HG03159 (cell line): ENCODE measurements around the gene SEC14L2.
A peak's percentile ranks its signal among the peaks of the same experiment; 100 is the strongest.
"Not testable (repeated sequence)": the region's sequence is repeated elsewhere in the genome, so short reads cannot be mapped to it uniquely, and the experiment has no call there.

Experiments
- ATAC-seq: cut with Tn5 transposase; IDR thresholded peaks from one replicate; pipeline ENCODE4 v1.9.1; 2021; ENCODE audit warnings: mild to moderate bottlenecking, moderate library complexity; ENCODE audit not compliant: unreplicated experiment

The SEC14L2 gene

DNA sequence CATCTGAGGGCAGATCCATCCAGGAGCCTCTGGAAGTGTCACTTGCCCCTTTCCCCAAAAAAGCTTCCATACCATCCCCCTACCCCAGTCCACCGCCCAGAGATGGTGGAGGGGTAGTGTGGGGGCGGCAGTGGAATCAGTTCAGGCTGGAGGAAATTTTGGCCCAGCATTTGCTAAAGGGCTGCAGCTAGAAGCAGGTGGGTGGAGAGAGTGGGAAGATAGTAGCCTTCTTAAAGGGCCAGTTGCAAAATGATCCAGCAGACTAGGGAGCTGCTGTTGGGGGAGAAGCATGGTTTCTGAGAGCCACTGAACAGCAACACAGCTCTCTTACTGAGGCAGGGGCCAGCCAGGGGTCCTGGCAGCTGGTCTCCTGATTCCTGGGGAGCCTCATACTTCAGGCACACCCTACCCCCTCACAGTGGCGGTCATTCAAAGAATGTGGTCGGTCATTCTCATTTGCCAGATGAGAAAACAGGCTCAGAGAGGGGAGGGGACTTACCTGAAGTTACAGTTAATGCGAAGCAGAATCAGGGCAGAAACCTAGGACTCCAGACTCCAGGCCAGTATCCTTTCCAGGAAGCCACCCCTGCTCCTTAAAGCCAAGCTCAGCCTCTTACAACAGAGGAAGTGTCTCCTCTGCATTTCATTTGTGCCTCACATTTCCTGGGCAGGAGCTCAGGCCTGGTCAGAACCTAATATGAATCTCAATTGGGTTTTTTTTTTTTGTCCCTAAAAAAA, 5.4 kb downstream of the SEC14L2 start:
- no peak for ATAC-seq

DNA sequence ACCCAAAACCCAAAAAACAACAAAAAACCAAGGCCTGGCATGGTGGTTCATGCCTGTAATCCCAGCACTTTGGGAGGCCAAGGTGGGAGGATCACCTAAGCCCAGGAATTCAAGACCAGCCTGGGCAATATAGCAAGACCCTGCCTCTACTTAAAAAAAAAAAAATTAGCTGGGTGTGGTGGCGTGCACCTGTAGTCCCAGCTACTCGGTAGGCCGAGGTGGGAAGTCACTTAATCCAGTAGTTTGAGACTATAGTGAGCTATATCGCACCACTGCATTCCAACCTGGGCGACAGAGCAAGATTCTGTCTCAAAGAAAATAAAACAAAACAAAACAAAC, 5.9 kb downstream of the SEC14L2 start:
- not testable (repeated sequence) for ATAC-seq

DNA sequence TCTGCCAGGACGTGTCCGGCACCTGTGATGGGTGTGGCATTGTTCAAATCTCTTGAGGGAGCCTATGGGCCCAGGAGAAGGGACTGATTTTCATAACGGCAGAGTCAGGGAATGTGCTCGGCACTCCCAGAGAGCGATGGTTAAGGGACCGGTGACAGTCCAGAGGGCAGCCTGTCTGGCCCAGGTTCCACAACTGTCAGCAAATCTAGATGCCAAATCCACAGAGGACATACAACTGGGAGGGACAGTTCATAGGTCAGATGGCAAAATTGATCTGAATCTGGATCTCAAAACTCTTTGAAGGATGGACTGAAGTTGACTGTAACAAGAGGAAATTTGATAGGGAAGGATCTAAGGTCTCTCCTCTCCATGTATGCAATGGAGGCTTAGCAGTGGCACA, 7.5 kb downstream of the SEC14L2 start:
- no peak for ATAC-seq

DNA sequence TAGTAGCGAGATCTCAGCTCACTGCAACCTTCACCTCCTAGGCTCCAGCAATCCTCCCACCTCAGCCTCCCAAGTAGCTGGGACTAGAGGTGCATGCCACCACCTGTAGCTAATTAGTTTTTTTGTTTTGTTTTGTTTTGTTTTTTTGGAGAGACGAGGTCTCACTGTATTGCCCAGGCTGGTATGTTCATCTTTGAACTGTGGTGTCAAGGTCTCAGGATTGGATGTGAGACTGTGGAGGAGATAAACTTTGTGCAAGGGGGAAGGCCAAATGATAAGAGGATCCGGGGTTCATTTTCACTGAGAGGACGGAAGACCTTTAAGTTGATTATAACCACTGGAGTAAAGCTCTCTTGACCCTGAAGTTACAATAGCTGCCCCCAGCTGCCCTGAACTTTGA, 8.9 kb downstream of the SEC14L2 start:
- no peak for ATAC-seq

DNA sequence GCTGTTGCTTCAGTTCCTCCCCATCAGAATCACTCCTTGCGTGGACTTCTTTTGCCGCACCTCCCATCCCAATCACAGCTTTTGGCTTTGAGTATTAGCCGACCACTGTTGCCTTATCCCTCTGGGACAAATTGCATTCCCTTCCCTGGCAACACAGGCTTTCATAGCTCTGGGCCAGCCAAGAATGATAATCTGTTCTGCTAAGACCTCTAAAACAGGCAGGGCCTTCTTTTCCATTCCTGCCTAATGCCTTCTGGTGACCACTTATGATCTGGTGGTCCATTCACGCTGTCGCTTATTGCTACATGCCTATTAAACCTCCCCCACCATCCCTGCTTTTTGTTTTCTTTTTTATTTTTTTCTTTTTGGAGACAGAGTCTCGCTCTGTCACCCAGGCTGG, 9.6 kb downstream of the SEC14L2 start:
- no peak for ATAC-seq

DNA sequence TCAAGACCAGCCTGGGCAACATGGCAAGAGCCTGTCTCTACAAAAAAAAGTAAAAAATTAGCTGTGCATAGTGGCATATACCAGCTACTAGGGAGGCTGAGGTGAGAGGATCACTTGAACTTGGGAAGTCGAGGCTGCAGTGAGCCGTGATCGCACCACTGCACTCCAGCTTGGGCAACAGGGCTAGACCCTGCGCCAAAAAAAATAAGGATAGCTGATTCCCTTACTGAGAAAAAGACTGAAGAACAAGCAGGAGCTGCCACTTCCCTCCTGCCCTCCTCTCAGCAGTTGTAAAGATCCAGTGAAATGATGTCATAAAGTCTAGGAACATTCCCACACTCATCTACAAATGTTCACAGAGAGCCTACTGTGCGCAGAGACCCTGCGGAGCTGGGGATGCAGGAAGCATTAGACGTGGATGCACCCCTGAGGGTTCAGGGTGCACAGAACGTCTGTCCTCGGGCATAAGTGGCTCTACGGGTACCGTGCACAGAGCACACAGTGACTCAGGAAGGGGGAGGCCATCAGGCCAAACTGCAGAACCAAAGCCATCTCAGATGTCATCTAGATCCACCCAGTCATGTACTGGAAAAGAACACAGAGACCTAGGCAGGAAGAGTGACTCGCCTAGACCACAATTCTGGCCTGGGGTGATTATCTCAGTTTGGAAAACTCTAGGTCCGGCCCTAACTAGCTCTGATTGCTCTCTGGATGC, 11.7 kb downstream of the SEC14L2 start:
- no peak for ATAC-seq

DNA sequence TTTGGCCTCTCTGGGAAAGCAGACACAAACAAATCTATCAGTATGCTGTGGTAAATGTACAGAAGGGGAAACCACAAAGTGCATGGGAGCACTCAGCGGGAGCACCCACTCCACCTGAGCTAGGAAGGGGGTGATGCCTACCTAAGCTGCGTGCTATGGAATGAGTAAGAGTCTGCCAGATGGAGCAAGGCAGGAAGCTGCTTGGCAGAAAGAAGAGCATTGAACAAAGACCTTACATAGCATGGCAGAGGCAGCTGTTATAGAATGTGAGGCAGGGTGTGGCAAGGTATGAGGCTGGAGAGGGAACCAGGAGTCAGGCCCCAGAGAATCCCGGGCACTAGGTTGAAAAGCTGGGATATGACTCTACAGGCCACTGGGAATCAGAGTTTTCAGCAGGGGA, 15.0 kb downstream of the SEC14L2 start:
- ATAC-seq = no peak

DNA sequence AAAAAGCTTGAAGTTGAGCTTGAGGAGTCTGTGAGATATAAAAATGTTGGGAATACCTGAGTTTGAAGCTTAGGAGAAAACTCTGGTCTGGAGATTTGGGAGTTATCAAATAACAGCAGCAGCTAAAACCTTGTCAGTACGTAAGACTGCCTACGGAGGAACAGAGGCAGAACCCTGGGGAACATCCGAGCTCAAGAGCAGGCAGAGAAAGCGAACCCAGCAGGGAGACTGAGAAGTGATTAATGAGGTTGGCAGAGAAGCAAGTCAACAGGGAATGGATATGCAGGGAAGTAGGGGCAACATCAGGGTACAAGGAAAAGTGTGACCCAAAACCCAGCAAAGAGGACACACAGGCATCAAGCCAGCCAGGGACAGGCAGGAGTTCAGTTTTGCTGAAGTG, 16.2 kb downstream of the SEC14L2 start:
- ATAC-seq = no peak

DNA sequence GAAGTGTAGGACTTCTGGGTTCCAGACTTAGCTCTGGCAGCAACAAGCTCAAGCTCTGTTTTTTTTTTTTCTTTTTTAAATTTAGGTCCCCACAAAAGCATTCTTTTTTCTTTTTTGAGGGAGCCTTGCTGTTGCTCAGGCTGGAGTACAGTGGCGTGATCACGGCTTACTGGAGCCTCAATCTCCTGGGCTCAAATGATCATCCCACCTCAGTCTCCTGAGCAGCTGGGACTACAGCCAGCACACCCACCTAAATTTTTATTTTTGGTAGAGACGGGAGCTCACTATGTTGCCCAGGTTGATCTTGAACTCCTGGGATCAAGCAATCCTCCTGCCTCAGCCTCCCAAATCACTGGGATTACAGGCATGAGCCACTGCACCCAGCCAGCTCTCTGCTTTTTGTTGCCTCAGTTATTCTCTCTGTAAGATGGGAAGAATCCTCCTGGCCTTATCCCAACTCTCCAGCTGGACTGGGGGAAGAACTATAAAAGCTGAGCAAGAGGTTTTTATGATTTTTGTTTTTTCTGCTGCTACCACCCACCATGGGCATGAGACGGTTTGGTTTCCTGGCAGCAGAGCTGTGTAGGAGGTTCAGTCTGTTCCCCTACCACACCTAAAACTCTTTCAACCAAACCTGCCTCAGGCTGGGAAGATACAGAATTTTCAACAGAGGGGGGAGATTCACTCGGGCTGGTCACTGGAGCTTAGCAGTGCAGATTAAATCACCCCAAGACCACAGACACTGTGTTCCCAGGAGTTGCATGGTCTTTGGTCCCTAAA, 17.1 kb downstream of the SEC14L2 start:
- no peak for ATAC-seq

DNA sequence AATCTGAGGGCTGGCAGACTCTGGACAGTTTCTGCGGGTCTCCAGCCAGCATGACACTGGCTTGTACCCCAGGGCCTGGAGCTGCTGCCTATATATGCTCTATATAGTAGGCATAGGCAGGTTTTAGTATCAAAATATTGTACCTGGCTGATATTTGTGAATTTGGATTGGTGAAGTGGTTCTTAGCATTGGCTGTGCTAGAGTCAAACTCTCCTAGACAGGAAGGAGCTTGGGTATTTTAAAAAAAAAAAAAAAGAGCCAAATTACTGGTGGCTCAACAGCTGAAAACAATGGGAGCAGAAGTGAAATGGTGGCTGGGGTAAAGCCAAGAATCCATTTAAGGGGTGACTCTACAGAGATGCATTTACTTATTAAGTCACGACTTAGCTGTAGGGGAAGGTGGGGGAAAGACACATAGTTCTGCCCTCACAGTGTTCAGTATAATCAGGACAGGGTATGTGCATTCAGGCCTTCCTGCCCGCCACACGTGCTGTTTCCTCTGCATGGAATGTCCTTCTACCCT, 17.8 kb downstream of the SEC14L2 start:
- ATAC-seq = no peak

DNA sequence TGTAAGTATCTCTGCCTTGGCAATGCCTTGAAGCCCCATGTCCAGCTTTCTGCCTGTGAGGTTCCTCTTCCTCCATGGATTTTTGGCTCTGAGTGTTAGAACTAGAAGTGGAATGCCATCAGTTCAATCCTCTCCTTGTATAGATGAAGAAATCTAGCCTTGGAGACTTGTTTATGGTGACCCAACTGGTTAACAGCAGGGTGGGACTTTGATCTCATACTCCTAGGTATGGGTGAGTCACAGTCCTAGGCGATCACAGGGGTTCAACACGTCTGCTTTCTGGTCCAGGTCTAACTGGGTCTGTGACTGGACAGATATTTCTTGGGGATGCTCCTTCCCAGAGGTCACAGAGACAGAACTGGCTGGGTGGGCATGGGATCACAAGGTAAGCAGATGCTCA, 19.6 kb downstream of the SEC14L2 start:
- ATAC-seq = no peak

DNA sequence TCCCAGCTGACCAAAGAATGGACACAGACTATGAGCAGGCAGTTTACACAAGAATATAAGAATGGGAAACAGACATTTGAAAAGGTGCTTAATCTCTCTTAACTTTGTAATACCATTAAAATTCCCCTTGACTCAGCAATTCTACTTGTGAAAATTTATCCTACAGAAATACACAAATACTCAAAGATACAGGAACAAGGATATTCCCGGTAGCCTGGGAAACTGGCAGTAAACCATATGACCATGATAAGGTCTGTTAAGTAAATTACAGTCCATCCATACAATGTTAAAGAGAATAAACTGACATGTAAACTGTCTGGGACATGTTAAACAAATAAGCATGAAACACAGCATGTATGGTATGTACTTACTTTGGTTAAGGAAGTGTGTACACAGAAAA, 20.0 kb downstream of the SEC14L2 start:
- ATAC-seq = no peak

DNA sequence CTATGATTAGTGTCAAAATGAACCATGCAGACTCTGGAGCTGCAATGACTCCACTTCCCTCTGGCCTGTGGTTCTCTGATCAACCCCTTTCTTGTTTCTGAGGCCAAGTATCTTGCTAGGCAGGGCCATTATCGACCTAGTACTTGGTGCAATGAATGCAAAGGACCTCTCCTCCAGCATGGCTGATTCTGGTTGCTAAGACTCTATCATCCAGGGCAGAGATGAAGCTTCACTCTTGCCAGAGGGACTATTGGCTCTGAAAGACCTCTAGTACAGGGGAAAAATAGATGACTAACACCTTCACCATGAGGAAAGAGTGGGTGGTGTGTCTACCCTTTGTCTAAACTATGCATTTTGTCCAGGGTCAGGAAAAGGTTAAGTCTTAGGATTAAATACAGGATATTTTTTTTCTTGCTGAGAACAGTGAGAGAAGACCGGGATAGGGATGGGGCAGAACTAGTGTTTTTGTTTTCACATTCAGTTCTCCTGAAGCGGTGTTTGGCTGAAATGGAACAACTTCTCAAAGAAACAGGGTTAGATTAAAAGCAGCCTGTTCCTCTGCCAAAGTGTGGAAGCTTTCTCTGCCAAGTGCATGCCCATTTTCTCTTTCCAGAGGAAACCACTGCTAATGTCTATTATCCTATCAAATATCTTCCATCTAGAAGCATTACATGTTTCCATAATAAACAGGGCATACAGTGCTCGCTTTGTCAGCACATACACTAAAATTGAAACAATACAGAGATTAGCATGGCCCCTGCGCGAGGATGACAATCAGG, 23.7 kb downstream of the SEC14L2 start:
- no peak for ATAC-seq

DNA sequence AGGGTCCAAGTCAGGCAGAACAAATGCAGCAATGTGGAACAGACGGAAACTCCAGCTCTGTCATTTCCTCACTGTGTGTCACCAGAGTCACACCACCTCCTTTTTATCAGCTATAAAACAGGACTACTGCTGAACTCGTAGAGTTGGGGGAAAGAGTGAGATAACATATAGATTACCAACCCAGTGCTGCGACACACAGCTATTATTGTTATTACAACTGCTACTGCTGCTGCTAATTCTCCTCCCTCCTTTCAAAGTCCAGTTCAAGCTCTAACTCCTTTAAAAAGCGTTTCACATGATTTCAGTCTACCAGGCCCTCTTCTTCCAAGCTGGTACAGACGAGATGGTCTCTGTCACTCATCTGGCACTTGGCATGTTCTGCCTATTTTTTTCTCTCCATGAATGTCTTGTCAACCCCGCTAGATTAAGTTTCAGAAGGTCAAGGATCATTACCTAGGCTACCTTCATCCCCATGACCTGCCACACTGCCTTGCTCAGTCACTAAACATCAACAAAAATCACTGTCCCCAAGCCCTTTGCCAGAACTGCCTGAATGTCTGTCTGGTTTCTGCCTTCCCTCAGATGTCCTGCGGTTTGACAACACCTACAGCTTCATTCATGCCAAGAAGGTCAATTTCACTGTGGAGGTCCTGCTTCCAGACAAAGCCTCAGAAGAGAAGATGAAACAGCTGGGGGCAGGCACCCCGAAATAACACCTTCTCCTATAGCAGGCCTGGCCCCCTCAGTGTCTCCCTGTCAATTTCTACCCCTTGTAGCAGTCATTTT, 25.1 kb downstream of the SEC14L2 start:
- ATAC-seq = no peak

DNA sequence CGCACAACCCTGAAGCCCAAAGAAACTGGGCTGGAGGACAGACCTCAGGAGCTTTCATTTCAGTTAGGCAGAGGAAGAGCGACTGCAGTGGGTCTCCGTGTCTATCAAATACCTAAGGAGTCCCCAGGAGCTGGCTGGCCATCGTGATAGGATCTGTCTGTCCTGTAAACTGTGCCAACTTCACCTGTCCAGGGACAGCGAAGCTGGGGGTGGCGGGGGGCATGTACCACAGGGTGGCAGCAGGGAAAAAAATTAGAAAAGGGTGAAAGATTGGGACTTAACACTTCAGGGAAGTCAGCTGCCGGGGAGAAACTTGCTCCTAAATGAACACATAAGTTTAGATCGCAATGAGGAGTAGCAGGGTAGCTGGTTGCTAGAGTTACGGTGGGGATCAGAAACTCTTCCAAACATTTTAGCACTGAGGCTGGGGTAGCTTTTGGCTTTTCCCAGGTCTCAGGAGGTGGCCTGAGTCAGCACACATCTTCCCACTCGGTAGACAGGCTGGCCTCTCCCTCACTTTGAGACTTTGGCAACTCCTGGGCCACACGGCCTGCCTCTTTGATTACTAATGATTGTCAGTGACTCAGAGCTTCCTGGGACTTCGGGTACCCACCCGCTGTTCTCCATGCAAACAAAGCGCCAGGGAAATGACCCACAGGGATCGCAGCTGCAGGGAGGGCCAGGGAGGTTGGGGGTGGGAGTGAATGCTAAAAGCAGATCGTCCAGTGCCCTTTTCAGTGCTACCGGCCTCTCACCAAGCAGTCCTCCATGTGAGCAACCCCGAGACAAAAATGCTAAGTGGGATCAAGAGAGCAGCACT, 25.9 kb downstream of the SEC14L2 start:
- ATAC-seq = no peak

DNA sequence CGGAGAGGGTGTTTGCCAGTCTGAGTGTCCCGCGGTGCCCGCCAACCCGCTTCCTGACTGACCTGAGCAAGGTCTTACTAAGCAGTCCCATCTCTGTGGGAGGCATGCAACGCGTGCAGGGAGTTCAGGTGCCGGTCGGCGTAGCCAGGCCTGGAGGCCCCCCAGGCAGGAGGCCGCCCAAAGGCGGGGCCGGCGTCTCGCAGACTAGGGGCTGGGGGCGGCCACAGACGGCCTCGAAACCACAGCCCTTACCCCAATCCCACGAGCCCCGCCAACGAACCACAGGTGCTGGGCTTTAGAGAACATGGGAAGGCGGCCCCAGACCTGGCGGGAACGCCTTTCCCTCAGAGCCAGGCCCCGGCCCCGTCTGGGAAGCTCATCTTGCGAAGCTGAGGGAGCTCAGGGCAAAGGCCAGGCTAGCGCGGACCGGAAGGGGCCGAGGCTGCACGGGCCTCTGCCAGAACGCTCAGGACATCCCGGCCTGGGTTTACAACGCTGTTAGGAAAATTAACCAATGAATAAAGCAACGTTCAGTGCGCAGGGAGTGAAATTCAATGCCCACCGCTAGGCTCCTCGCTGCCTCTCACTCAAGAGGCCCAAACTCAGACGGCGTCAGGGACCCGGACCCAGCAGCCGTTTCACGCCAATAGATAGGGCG, 26.6 kb downstream of the SEC14L2 start:
- peak; percentile 32 for ATAC-seq

DNA sequence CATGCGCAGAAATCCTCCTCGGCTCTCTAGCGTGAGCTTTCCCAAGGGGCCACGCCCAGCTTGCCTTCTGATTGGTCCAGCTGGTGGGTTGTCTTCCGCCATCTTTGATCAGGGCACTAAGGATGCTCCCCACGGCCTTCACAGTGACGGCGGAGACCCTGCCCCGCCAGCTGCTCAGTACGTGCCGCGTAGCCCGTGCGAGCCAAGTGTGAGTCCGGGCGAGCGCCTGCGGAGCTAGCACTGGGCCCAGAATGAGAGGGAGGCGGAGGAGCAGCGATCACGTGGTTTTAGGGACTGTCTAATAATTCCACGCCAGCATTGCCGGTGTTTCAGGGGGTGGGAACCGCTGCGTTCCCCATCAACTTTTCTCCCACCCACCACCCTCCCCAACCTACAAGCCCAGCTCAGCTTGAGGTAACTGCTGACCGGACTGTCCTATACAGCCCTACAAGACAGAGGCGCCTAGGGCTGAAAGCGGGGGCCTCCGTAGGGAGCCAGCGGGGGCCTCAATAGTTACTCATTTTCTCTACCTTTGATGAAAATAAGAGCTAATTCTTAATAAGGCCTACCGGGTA, 27.2 kb downstream of the SEC14L2 start:
- peak; percentile 80 for ATAC-seq

DNA sequence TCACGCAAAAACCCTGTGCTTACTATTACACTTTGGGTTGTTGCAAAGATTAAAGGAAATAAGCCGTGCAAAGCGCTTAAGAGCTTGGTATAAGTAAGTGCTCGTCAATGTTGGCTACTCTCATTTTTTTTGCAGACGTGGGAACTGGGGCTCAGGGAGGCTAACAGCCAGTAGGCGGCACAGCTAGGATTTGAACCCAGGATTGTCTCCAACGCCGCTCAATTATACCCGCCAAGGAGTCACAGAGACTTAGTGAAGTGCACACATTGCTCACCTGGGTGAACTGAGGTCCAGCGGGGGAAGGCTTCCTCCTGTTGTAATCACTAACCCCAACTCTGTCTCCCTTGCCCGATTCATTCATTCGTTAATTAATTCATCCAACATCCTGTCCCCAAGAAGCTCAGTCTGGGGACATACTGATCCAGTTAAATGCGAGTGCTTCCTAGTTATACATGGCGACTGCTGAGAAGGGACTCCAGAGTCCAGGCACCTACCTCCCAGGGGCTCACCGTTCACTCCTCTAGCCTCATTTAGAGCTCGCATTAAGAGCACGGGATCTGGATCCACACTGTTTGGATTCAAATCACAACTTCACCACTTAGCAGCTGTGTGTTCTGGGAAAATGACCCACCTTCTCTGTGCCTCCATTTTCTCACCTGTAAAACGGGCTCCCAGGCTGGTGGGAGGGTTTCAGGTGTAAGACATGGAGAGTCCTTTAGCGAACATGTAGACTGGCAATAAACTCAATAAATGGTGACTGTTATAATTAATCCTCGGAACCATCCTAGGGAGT, 27.9 kb downstream of the SEC14L2 start:
- no peak for ATAC-seq
